ENCODE measurements around the gene FBXW8. TPM values are rescaled to one million over a fixed set of nuclear protein-coding genes. Genes with fewer than 3 reads are reported as not detected.
A peak's percentile ranks its signal among the peaks of the same experiment; 100 is the strongest.

FBXW8 gene
- total RNA-seq, 2 experiments from 2014 or later = 6.6 to 7.3 TPM

- Histone ChIP-seq H3K4me3 (ENCODE audit: low read length) (no peak overlapping the region), H3K36me3 (ENCODE audit: insufficient read depth, low read length) (no peaks in the 10 kb centered on the region), H3K27me3 (ENCODE audit: control insufficient read depth in 1 of 2, insufficient read depth in 2 of 2, low read length in 2 of 2) (peaks cover 49 to 74% of the 10 kb centered on the region in 2 experiments), H3K9me3 (ENCODE audit: control insufficient read depth in 1 of 2, insufficient read depth in 1 of 2, low read length in 2 of 2) (peaks cover 0 to 18% of the 10 kb centered on the region in 2 experiments), H3K27ac (ENCODE audit: low read depth in 1 of 2, low read length in 2 of 2) (no peak overlapping the region), H3K4me1 (ENCODE audit: insufficient read depth, low read length) (peaks cover 34% of the 10 kb centered on the region)
- ChIA-PET POLR2A (no interaction called here), CTCF (no interaction called here)
- Mint-ChIP-seq H3K27ac (no peak overlapping the region), H3K9me3 (no peaks in the 10 kb centered on the region), H3K36me3 (ENCODE audit: low read depth) (no peaks in the 10 kb centered on the region), H3K27me3 (peaks cover 78% of the 10 kb centered on the region), H3K4me1 (ENCODE audit: low read depth) (peaks cover 38% of the 10 kb centered on the region), H3K4me3 (peak overlapping the region; percentile 82)
- ATAC-seq (ENCODE audit: poor library complexity) = peak; percentile 55
- peak in 5 of 14 experiments; percentile 7 to 53 (median 24) for DNase-seq
- no peak for TF ChIP-seq CTCF (IDR thresholded peaks at IDR 0.05)
- intact Hi-C loops (cut with DNase I, micrococcal nuclease) = no loop called here
These were observed 29.9 kb upstream of the FBXW8 start for GRCh38 chr12:116880817-116881324.

- POLR2A ChIA-PET = no interaction called here
- Mint-ChIP-seq H3K36me3 (ENCODE audit: low read depth) (no peaks in the 10 kb centered on the region), H3K9me3 (no peaks in the 10 kb centered on the region), H3K27me3 (peaks cover 73% of the 10 kb centered on the region), H3K27ac (no peak within 1 kb of the TSS), H3K4me3 (peak within 1 kb of the TSS; percentile 82), H3K4me1 (ENCODE audit: low read depth) (peaks cover 38% of the 10 kb centered on the region)
- Histone ChIP-seq H3K27me3 (ENCODE audit: control insufficient read depth in 1 of 2, insufficient read depth in 2 of 2, low read length in 2 of 2) (peaks cover 44 to 69% of the 10 kb centered on the region in 2 experiments), H3K36me3 (ENCODE audit: insufficient read depth, low read length) (no peaks in the 10 kb centered on the region), H3K9me3 (ENCODE audit: control insufficient read depth in 1 of 2, insufficient read depth in 1 of 2, low read length in 2 of 2) (peaks cover 0 to 18% of the 10 kb centered on the region in 2 experiments), H3K4me1 (ENCODE audit: insufficient read depth, low read length) (peaks cover 34% of the 10 kb centered on the region), H3K27ac (ENCODE audit: low read depth in 1 of 2, low read length in 2 of 2) (no peak within 1 kb of the TSS), H3K4me3 (ENCODE audit: low read length) (no peak within 1 kb of the TSS)
- DNase-seq = no peak
- CTCF ChIA-PET = no interaction called here
- intact Hi-C loops (cut with DNase I, micrococcal nuclease) = no loop called here
- no peak for TF ChIP-seq CTCF (IDR thresholded peaks at IDR 0.05)
- no peak for ATAC-seq (ENCODE audit: poor library complexity)
These were observed 29.3 kb upstream of the FBXW8 start, which contains the start of gene HRK for GRCh38 chr12:116881325-116881876. TSS of gene HRK (minus strand) at chr12:116881441. CDS start at chr12:116881307, 134 bp downstream.

GRCh38 chr12:116881877-116882507, 28.8 kb upstream of the FBXW8 start:
- H3K4me3 ChIP-seq (ENCODE audit: low read length) = no peak overlapping the region
- H3K36me3 ChIP-seq (ENCODE audit: insufficient read depth, low read length) = no peaks in the 10 kb centered on the region
- ChIA-PET CTCF (no interaction called here), POLR2A (no interaction called here)
- peaks cover 46 to 63% of the 10 kb centered on the region in 2 experiments for H3K27me3 ChIP-seq (ENCODE audit: control insufficient read depth in 1 of 2, insufficient read depth in 2 of 2, low read length in 2 of 2)
- intact Hi-C loops (cut with DNase I, micrococcal nuclease) = loop anchor here in 1 of 2 experiments (2.0 kb wide), 1 partner anchor 179 kb away; no protein-coding TSS in a partner anchor
- ATAC-seq (ENCODE audit: poor library complexity) = no peak
- peaks cover 0 to 18% of the 10 kb centered on the region in 2 experiments for H3K9me3 ChIP-seq (ENCODE audit: control insufficient read depth in 1 of 2, insufficient read depth in 1 of 2, low read length in 2 of 2)
- peaks cover 71% of the 10 kb centered on the region for H3K27me3 Mint-ChIP-seq
- H3K9me3 Mint-ChIP-seq = no peaks in the 10 kb centered on the region
- no peaks in the 10 kb centered on the region for H3K36me3 Mint-ChIP-seq (ENCODE audit: low read depth)
- no peak for DNase-seq
- H3K4me3 Mint-ChIP-seq = peak overlapping the region; percentile 48
- peaks cover 38% of the 10 kb centered on the region for H3K4me1 Mint-ChIP-seq (ENCODE audit: low read depth)
- H3K27ac Mint-ChIP-seq = no peak overlapping the region
- H3K4me1 ChIP-seq (ENCODE audit: insufficient read depth, low read length) = peaks cover 34% of the 10 kb centered on the region
- no peak overlapping the region for H3K27ac ChIP-seq (ENCODE audit: low read depth in 1 of 2, low read length in 2 of 2)
- no peak for TF ChIP-seq CTCF (IDR thresholded peaks at IDR 0.05)

Measured in CD4-positive, alpha-beta T cell (primary cell).